Tibial nerve (tissue), 4 donors: ENCODE data around the gene SUMO4. TPM values are rescaled to one million over a fixed set of nuclear protein-coding genes. Genes with fewer than 3 reads are reported as not detected.
A peak's percentile ranks its signal among the peaks of the same experiment; 100 is the strongest.

ENCODE experiments used
- DNase-seq, 2 donors: peaks; one replicate each; pipeline ENCODE4 v3.0.0-alpha.2; 2019; ENCODE audit warnings: low spot score in 2 of 2
- H3K27ac ChIP-seq, 4 donors: fragments of 200-600 bp; sonication (generic) in 3 of 4; one replicate each; pipeline ENCODE4 v1.5.1; 2017 to 2019; ENCODE audit warnings: mild to moderate bottlenecking in 1 of 4
- H3K27me3 ChIP-seq, 2 donors: fragments of 200-600 bp; sonication (generic) in 1 of 2; one replicate each; pipeline versions ENCODE4 v1.5.1 to v1.6.0; 2017 to 2019
- H3K36me3 ChIP-seq, 3 donors: fragments of 200-600 bp; sonication (generic); one replicate each; pipeline ENCODE4 v1.5.1; 2018 to 2019
- H3K4me1 ChIP-seq, 4 donors: fragments of 200-600 bp; sonication (generic) in 3 of 4; one replicate each; pipeline ENCODE4 v1.5.1; 2017 to 2019
- H3K4me3 ChIP-seq, 4 donors: fragments of 200-600 bp; sonication (generic) in 3 of 4; one replicate each; pipeline ENCODE4 v1.5.1; 2017 to 2019; ENCODE audit warnings: mild to moderate bottlenecking in 1 of 4, moderate library complexity in 1 of 4
- H3K9me3 ChIP-seq, 4 donors: fragments of 200-600 bp; sonication (generic) in 3 of 4; one replicate each; pipeline ENCODE4 v1.5.1; 2017 to 2019
- CTCF ChIP-seq, 5 experiments: fragments of 200-600 bp in 3 of 5; fragments of 450-650 bp in 2 of 5; sonication (generic) in 3 of 5; IDR thresholded peaks; one replicate each; pipeline ENCODE4 v1.5.1; 2016 to 2019; ENCODE audit warnings: antibody characterized with exemption in 5 of 5, mild to moderate bottlenecking in 3 of 5, moderate library complexity in 2 of 5
- EP300 ChIP-seq, 2 donors: sonication (generic); formaldehyde crosslinking; IDR thresholded peaks; one replicate each; pipeline ENCODE4 v1.6.1; 2017; ENCODE audit warnings: antibody characterized with exemption in 2 of 2, mild to moderate bottlenecking in 1 of 2
- POLR2A ChIP-seq, 2 donors: fragments of 450-650 bp; IDR thresholded peaks; one replicate each; pipeline ENCODE4 v1.6.1; 2017; ENCODE audit warnings: antibody characterized with exemption in 2 of 2, mild to moderate bottlenecking in 2 of 2, moderate library complexity in 2 of 2
- WGBS, 2 donors: methylation state at CpG; one replicate each; pipeline ENCODE4 v1.1.5; 2018; 5-methylcytosine and 5-hydroxymethylcytosine counted together
- total RNA-seq, 4 donors: library from RNA; depleted of rRNA; stranded (reverse); fragments of >200 nt; gene quantifications; one replicate each; pipeline ENCODE4 v1.1.0, GENCODE V29; 2016

Gene SUMO4
- total RNA-seq, 4 donors from 2014 or later: 4.9 to 6.9 (median 6.7) TPM

GRCh38 chr6:149449831-149450678 lies 50.0 kb downstream of the SUMO4 start:
- 87 to 98% methylated on average over 10 to 14 of the region's 14 CpGs for WGBS, 2 donors
- no peak for DNase-seq
- no peak overlapping the region for H3K27ac ChIP-seq

More at GRCh38 chr6:149449831-149450678, 50.0 kb downstream of the SUMO4 start:
- TF ChIP-seq POLR2A (IDR thresholded peaks at IDR 0.05): no peak
- TF ChIP-seq EP300 (IDR thresholded peaks at IDR 0.05): no peak
- TF ChIP-seq CTCF (IDR thresholded peaks at IDR 0.05): no peak
- Histone ChIP-seq H3K4me3 (peak overlapping the region in 2 of 4 donors; percentile 43 to 58), H3K9me3 (no peaks in the 10 kb centered on the region), H3K4me1 (peaks cover 0 to 49% (median 32%) of the 10 kb centered on the region in 4 donors), H3K36me3 (no peaks in the 10 kb centered on the region), H3K27me3 (peaks cover 0 to 20% of the 10 kb centered on the region in 2 donors)

Other genes with a start within 250 kb of the SUMO4 start
- 100 to 1,000 TPM in 1 of 4 donors, 10 to 100 TPM in 3; 57.5 to 101 (median 74.7) TPM for gene TAB2, start 82.5 kb upstream of the SUMO4 start, total RNA-seq
- gene ZC3H12D, start 84.8 kb downstream of the SUMO4 start, total RNA-seq: 1 to 10 TPM; 1.6 to 7.2 (median 3.1) TPM
- 10 to 100 TPM; 25.8 to 41.0 (median 31.5) TPM for gene PPIL4, start 145.8 kb downstream of the SUMO4 start, total RNA-seq
- gene GINM1, start 166.1 kb downstream of the SUMO4 start, total RNA-seq: 10 to 100 TPM; 36.6 to 64.5 (median 57.0) TPM
- gene KATNA1, start 248.5 kb downstream of the SUMO4 start, total RNA-seq: 10 to 100 TPM; 13.5 to 22.5 (median 17.5) TPM